ENCODE measurements around the gene OR4K1. TPM values are rescaled to one million over a fixed set of nuclear protein-coding genes. Genes with fewer than 3 reads are reported as not detected.

OR4K1 gene, protein sequence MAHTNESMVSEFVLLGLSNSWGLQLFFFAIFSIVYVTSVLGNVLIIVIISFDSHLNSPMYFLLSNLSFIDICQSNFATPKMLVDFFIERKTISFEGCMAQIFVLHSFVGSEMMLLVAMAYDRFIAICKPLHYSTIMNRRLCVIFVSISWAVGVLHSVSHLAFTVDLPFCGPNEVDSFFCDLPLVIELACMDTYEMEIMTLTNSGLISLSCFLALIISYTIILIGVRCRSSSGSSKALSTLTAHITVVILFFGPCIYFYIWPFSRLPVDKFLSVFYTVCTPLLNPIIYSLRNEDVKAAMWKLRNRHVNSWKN
- not detected for total RNA-seq

GRCh38 chr14:19930617-19931016 is at the start of gene OR4K1:
Gene OR4K1, plus strand, starts transcription at chr14:19930917. Its CDS starts 4,750 bp downstream, at chr14:19935667.
- Mint-ChIP-seq H3K27ac (no peak within 1 kb of the TSS), H3K4me3 (no peak within 1 kb of the TSS), H3K9me3 (no peaks in the 10 kb centered on the region), H3K27me3 (peaks cover 6% of the 10 kb centered on the region), H3K36me3 (ENCODE audit: low read depth) (no peaks in the 10 kb centered on the region), H3K4me1 (ENCODE audit: low read depth) (no peaks in the 10 kb centered on the region)
- DNase-seq (no peak), ATAC-seq (no peak)
- POLR2A ChIA-PET: no interaction called here
- CTCF ChIA-PET: no interaction called here
- intact Hi-C loops (cut with micrococcal nuclease): no loop called here
- no peak for TF ChIP-seq CTCF (IDR thresholded peaks at IDR 0.05)

- H3K36me3 Mint-ChIP-seq (ENCODE audit: low read depth): no peaks in the 10 kb centered on the region
- POLR2A ChIA-PET: no interaction called here
- H3K4me3 Mint-ChIP-seq: no peak overlapping the region
- no peak for TF ChIP-seq CTCF (IDR thresholded peaks at IDR 0.05)
- intact Hi-C loops (cut with micrococcal nuclease): no loop called here
- CTCF ChIA-PET: interaction anchor here (1.1 kb wide), 1 partner anchor 17 kb away, joined by 3 read pairs; no protein-coding TSS in a partner anchor
- peaks cover 37% of the 10 kb centered on the region for H3K9me3 Mint-ChIP-seq
- no peaks in the 10 kb centered on the region for H3K27me3 Mint-ChIP-seq
- DNase-seq: no peak
- no peak for ATAC-seq
- H3K27ac Mint-ChIP-seq: no peak overlapping the region
- no peaks in the 10 kb centered on the region for H3K4me1 Mint-ChIP-seq (ENCODE audit: low read depth)
These were observed 35.4 kb upstream of the OR4K1 start for GRCh38 chr14:19895282-19895681.

DNA sequence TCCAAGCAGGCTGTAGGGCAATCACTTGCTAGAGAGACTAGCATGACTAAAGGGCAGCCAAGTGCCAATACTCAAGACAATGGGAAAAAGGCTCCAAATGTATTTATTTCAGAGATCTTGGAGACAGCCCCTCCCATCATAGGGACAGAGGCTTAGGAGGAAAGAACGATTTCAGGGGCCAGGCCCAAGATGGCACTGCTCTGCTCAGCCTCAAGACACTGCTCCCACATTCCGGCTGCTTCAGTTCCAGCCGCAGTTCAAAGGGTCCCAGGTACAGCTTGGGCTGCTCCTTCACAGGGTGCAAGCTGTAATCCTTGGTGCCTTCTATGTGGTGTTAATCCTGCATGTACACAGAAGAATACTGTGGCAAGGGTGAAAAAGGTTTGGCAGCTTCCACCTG is 29.7 kb upstream of the OR4K1 start:
- Mint-ChIP-seq H3K4me1 (ENCODE audit: low read depth) (no peaks in the 10 kb centered on the region), H3K9me3 (peaks cover 20% of the 10 kb centered on the region), H3K27me3 (no peaks in the 10 kb centered on the region), H3K27ac (no peak overlapping the region), H3K36me3 (ENCODE audit: low read depth) (no peaks in the 10 kb centered on the region), H3K4me3 (no peak overlapping the region)
- ChIA-PET POLR2A (no interaction called here), CTCF (no interaction called here)
- no peak for ATAC-seq
- TF ChIP-seq CTCF (IDR thresholded peaks at IDR 0.05): no peak
- intact Hi-C loops (cut with micrococcal nuclease): no loop called here
- DNase-seq: no peak

DNA sequence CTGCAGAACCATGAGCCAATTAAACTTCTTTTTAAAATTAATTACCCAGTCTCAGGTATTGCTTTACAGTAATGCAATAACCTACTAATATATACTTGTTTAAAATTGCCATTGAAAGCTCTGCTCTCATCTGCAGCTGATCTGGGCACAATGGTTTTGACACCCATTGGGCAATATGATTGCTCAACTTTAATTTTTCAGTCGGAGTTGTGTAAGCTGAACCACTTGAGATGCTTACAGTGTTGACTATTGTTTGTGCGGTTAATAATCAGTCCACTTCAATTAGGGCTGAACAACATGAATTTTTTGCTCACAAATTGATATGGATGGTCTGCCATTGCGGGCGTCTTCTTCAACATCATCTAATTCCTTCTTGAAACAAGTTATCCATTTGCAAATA is 28.3 kb upstream of the OR4K1 start:
- ATAC-seq: no peak
- H3K27me3 Mint-ChIP-seq: no peaks in the 10 kb centered on the region
- CTCF ChIA-PET: no interaction called here
- intact Hi-C loops (cut with micrococcal nuclease): no loop called here
- no peak for DNase-seq
- no peaks in the 10 kb centered on the region for H3K36me3 Mint-ChIP-seq (ENCODE audit: low read depth)
- H3K9me3 Mint-ChIP-seq: peaks cover 7% of the 10 kb centered on the region
- no peak overlapping the region for H3K4me3 Mint-ChIP-seq
- no peak overlapping the region for H3K27ac Mint-ChIP-seq
- H3K4me1 Mint-ChIP-seq (ENCODE audit: low read depth): no peaks in the 10 kb centered on the region
- POLR2A ChIA-PET: no interaction called here
- no peak for TF ChIP-seq CTCF (IDR thresholded peaks at IDR 0.05)

DNA sequence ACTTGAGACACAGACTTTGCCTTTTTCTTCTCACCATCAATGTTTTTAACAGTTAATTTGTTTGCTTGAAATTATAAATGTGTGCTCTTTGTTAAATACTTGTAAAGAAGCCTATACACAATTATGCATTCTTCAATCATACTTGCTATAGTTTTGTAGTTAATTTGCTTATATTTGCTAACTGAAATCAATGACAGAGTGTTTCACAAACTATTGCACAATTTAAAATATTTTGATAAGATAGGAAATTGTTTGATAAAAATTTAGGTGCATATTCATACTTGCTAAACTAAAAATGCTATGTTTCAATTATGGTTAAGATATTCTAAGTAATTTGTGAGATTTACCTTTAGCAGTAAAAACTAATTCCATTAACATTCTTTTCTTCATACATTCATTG is 24.1 kb upstream of the OR4K1 start:
- peaks cover 1% of the 10 kb centered on the region for H3K9me3 Mint-ChIP-seq
- intact Hi-C loops (cut with micrococcal nuclease): no loop called here
- ATAC-seq (no peak), DNase-seq (no peak)
- no peaks in the 10 kb centered on the region for H3K4me1 Mint-ChIP-seq (ENCODE audit: low read depth)
- no peak for TF ChIP-seq CTCF (IDR thresholded peaks at IDR 0.05)
- H3K36me3 Mint-ChIP-seq (ENCODE audit: low read depth): no peaks in the 10 kb centered on the region
- CTCF ChIA-PET: no interaction called here
- no peaks in the 10 kb centered on the region for H3K27me3 Mint-ChIP-seq
- H3K27ac Mint-ChIP-seq: no peak overlapping the region
- POLR2A ChIA-PET: interaction anchor here (0.6 kb wide), 1 partner anchor 8 kb away, joined by 4 read pairs; no protein-coding TSS in a partner anchor
- no peak overlapping the region for H3K4me3 Mint-ChIP-seq

All from activated CD8-positive, alpha-beta T cell treated with anti-CD3 and anti-CD28 coated beads for 36 hours (primary cell).